Measurements from ENCODE around the gene ITGA11.

ITGA11 gene

DNA sequence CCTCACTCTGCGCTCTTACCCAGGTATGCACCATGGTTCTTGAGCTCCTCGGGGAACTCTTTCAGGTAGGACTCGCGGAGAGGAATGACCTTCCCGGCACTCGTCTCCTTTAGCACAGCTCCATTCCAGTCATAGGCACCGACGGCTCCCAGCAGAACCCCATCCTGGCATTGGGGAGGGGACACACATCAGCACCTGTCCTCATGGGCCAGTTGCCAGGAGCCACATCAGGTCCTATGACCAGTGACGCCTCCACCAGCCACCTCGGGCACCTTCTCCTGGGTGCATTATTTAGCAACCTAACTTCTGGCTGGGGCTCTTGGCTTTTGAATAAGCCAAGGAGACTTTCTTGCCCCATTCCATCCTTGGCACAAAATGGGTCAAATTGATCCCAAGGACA lies 92.5 kb downstream of the ITGA11 start:
- Histone ChIP-seq H4K20me1 (ENCODE audit: insufficient read depth, low read length) (no peaks in the 10 kb centered on the region), H3K79me2 (ENCODE audit: insufficient read depth, low read length) (no peaks in the 10 kb centered on the region), H3K9ac (ENCODE audit: low read length) (no peak overlapping the region), H3K36me3 (ENCODE audit: insufficient read depth, low read length) (no peaks in the 10 kb centered on the region), H3K4me3 (ENCODE audit: low read depth, low read length, poor library complexity, severe bottlenecking) (no peak overlapping the region), H3K9me3 (ENCODE audit: low read length) (no peaks in the 10 kb centered on the region), H3K27me3 (ENCODE audit: insufficient read depth, low read length) (0 out of 2 replicates have a peak, but pooled peaks cover 4% of the 10 kb centered on the region), H3K9me2 (ENCODE audit: low read depth, low read length) (no peaks in the 10 kb centered on the region), H3F3A (ENCODE audit: insufficient read depth, low read length) (no peaks in the 10 kb centered on the region), H3K4me1 (ENCODE audit: insufficient read depth, low read length, severe bottlenecking) (no peaks in the 10 kb centered on the region), H3K4me2 (ENCODE audit: low read length) (no peak overlapping the region), H2AFZ (ENCODE audit: low read length) (no peak overlapping the region), H3K27ac (ENCODE audit: low read depth, low read length, poor library complexity, severe bottlenecking) (no peak overlapping the region)
- TF ChIP-seq CTCF (IDR thresholded peaks at IDR 0.05; ENCODE audit: low read length) (no peak), EZH2 (IDR thresholded peaks at IDR 0.05; ENCODE audit: borderline replicate concordance, low read length) (no peak)

GRCh38 chr15:68337826-68338225 lies 94.1 kb downstream of the ITGA11 start:
- Histone ChIP-seq H3F3A (ENCODE audit: insufficient read depth, low read length) (no peaks in the 10 kb centered on the region), H3K9ac (ENCODE audit: low read length) (no peak overlapping the region), H3K27me3 (ENCODE audit: insufficient read depth, low read length) (no peaks in the 10 kb centered on the region), H3K36me3 (ENCODE audit: insufficient read depth, low read length) (no peaks in the 10 kb centered on the region), H3K9me3 (ENCODE audit: low read length) (no peaks in the 10 kb centered on the region), H3K4me3 (ENCODE audit: low read depth, low read length, poor library complexity, severe bottlenecking) (no peak overlapping the region), H3K4me2 (ENCODE audit: low read length) (no peak overlapping the region), H3K4me1 (ENCODE audit: insufficient read depth, low read length, severe bottlenecking) (no peaks in the 10 kb centered on the region), H3K9me2 (ENCODE audit: low read depth, low read length) (no peaks in the 10 kb centered on the region), H3K27ac (ENCODE audit: low read depth, low read length, poor library complexity, severe bottlenecking) (no peak overlapping the region), H2AFZ (ENCODE audit: low read length) (no peak overlapping the region), H3K79me2 (ENCODE audit: insufficient read depth, low read length) (no peaks in the 10 kb centered on the region), H4K20me1 (ENCODE audit: insufficient read depth, low read length) (no peaks in the 10 kb centered on the region)
- TF ChIP-seq EZH2 (IDR thresholded peaks at IDR 0.05; ENCODE audit: borderline replicate concordance, low read length), result no peak
- no peak for TF ChIP-seq CTCF (IDR thresholded peaks at IDR 0.05; ENCODE audit: low read length)

GRCh38 chr15:68336516-68336915 lies 95.4 kb downstream of the ITGA11 start:
- Histone ChIP-seq H3F3A (ENCODE audit: insufficient read depth, low read length) (no peaks in the 10 kb centered on the region), H3K4me3 (ENCODE audit: low read depth, low read length, poor library complexity, severe bottlenecking) (no peak overlapping the region), H3K9me2 (ENCODE audit: low read depth, low read length) (no peaks in the 10 kb centered on the region), H3K4me2 (ENCODE audit: low read length) (no peak overlapping the region), H4K20me1 (ENCODE audit: insufficient read depth, low read length) (no peaks in the 10 kb centered on the region), H3K79me2 (ENCODE audit: insufficient read depth, low read length) (no peaks in the 10 kb centered on the region), H3K27ac (ENCODE audit: low read depth, low read length, poor library complexity, severe bottlenecking) (no peak overlapping the region), H3K4me1 (ENCODE audit: insufficient read depth, low read length, severe bottlenecking) (no peaks in the 10 kb centered on the region), H2AFZ (ENCODE audit: low read length) (no peak overlapping the region), H3K27me3 (ENCODE audit: insufficient read depth, low read length) (no peaks in the 10 kb centered on the region), H3K9ac (ENCODE audit: low read length) (no peak overlapping the region), H3K36me3 (ENCODE audit: insufficient read depth, low read length) (no peaks in the 10 kb centered on the region), H3K9me3 (ENCODE audit: low read length) (no peaks in the 10 kb centered on the region)
- TF ChIP-seq CTCF (IDR thresholded peaks at IDR 0.05; ENCODE audit: low read length) (no peak), EZH2 (IDR thresholded peaks at IDR 0.05; ENCODE audit: borderline replicate concordance, low read length) (no peak)

Data from OCI-LY1 (cell line).